ENCODE results near the gene DENND11. TPM values are rescaled to one million over a fixed set of nuclear protein-coding genes. Genes with fewer than 3 reads are reported as not detected.

Gene DENND11
- total and polyA plus RNA-seq, 9 donors = 6.0 to 15.7 (median 13.0) TPM

GRCh38 chr7:141708351-141708750, 6.4 kb upstream of the DENND11 start, which contains the start of gene WEE2:
Gene WEE2, plus strand, starts transcription at chr7:141708353. Its CDS starts 406 bp downstream, at chr7:141708759.
- Histone ChIP-seq H3K36me3 (no peaks in the 10 kb centered on the region), H3K9me3 (no peaks in the 10 kb centered on the region), H3K4me1 (ENCODE audit: insufficient read depth) (no peaks in the 10 kb centered on the region), H3K27me3 (no peaks in the 10 kb centered on the region), H3K27ac (no peak within 1 kb of the TSS), H3K4me3 (no peak within 1 kb of the TSS)
- DNase-seq = no peak
- intact Hi-C loops (cut with DNase I) = no loop called here
- no peak for TF ChIP-seq EP300 (IDR thresholded peaks at IDR 0.05)
- no peak for TF ChIP-seq POLR2A (IDR thresholded peaks at IDR 0.05)
- TF ChIP-seq CTCF (IDR thresholded peaks at IDR 0.05) = no peak
- 85 to 91% (median 90%) methylated on average over 6 of the region's 6 CpGs for WGBS, 3 donors

DNA sequence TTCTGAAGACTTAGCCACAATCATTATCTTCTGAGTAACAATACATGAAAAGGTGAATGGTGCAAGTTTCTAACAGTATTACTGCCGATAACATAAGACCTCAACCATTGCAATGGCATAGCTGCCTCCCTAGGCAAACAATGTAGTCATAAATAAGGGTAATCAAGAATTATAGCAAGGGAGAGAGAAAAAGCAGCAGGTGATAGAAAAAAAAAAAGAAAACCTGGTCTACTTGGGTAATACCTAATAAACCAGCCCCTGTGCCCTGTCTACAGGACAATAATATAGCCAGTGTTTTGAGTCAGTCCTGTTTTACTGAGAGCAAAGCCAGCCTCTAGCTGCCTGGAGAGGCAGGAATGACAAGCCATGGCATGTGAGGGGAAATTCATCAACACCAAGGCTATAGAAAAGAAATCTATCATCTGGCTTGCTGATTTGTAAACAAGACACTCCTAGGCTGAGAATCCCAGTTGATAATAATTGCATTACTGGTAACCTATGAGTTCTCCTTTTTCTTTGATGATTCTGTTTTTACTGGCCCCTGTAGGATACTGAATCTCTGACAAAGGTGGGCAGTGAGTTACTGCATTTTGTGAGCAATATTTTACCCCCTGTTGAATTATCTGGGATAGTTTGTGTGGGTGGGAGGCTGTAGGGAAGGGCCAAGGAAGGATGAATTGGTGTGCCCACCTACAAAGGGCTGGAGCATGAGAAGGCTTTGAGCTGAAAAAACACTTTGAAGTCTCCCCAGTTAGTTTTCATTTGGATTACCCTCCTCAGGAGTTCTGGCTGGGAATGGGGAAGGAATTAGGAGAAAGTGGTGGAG, 4.5 kb upstream of the DENND11 start:
- no peak for TF ChIP-seq CTCF (IDR thresholded peaks at IDR 0.05)
- TF ChIP-seq EP300 (IDR thresholded peaks at IDR 0.05) = no peak
- TF ChIP-seq POLR2A (IDR thresholded peaks at IDR 0.05) = no peak
- Histone ChIP-seq H3K36me3 (no peaks in the 10 kb centered on the region), H3K9me3 (no peaks in the 10 kb centered on the region), H3K27ac (no peak overlapping the region), H3K27me3 (no peaks in the 10 kb centered on the region), H3K4me3 (no peak overlapping the region), H3K4me1 (ENCODE audit: insufficient read depth) (no peaks in the 10 kb centered on the region)
- intact Hi-C loops (cut with DNase I) = no loop called here
- DNase-seq = no peak
- 96 to 98% (median 96%) methylated on average over 1 of the region's 1 CpG for WGBS, 3 donors

DNA sequence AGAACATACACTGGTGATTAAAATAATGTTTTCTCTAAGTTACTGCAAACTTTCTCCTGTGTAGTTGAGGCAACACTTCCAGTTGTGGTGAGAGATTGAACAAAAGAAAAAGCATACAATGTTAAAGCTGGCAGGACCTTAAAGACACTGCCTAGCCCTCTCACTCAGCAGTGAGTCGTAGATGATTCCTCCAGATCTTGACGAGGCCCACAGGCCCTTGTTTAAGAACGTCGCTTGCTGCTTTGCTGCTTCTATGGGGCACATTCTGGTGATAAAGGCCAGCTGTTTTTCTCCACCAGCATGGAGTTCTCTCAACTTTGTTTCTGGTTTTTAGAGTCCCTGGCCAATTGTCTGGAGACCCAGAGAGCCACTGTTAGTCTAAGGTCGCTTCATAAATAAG, 2.8 kb upstream of the DENND11 start:
- intact Hi-C loops (cut with DNase I) = no loop called here
- TF ChIP-seq EP300 (IDR thresholded peaks at IDR 0.05) (no peak), POLR2A (IDR thresholded peaks at IDR 0.05) (no peak), CTCF (IDR thresholded peaks at IDR 0.05) (no peak)
- DNase-seq = no peak
- Histone ChIP-seq H3K9me3 (no peaks in the 10 kb centered on the region), H3K36me3 (no peaks in the 10 kb centered on the region), H3K4me3 (no peak overlapping the region), H3K4me1 (ENCODE audit: insufficient read depth) (no peaks in the 10 kb centered on the region), H3K27ac (no peak overlapping the region), H3K27me3 (no peaks in the 10 kb centered on the region)
- WGBS, 3 donors = 56 to 72% (median 68%) methylated on average over 5 of the region's 5 CpGs

DNA sequence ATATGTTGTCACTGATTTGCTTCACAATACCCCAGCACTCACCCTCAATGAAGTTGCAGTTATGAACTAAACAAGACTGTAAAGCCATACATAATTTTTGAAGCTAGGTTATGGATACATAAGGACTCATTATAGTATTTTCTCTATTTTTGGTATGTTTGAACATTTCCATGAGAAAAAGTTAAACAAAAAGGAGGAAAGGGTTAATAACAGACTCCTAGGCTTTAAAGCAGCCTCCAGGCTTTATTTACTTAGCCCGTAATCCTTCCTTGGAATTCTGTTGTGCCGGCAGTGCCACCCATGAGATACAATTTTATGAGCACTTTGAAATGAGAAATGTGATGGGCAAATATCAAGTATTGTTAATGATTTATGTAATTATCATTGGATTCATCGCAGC, 2.1 kb upstream of the DENND11 start:
- Histone ChIP-seq H3K27ac (no peak overlapping the region), H3K4me1 (ENCODE audit: insufficient read depth) (no peaks in the 10 kb centered on the region), H3K36me3 (no peaks in the 10 kb centered on the region), H3K27me3 (no peaks in the 10 kb centered on the region), H3K4me3 (no peak overlapping the region), H3K9me3 (no peaks in the 10 kb centered on the region)
- WGBS, 3 donors = 65 to 87% (median 76%) methylated on average over 3 of the region's 3 CpGs
- DNase-seq = no peak
- intact Hi-C loops (cut with DNase I) = no loop called here
- TF ChIP-seq POLR2A (IDR thresholded peaks at IDR 0.05) = no peak
- no peak for TF ChIP-seq CTCF (IDR thresholded peaks at IDR 0.05)
- TF ChIP-seq EP300 (IDR thresholded peaks at IDR 0.05) = no peak
